Colonic mucosa (tissue), 4 donors: ENCODE data around the gene BEND5. TPM values are rescaled to one million over a fixed set of nuclear protein-coding genes. Genes with fewer than 3 reads are reported as not detected.

ENCODE experiments used
- DNase-seq: peaks from one replicate; pipeline ENCODE4 v3.0.0-alpha.2; 2020
- H3K27ac ChIP-seq: fragments of 200-600 bp; one replicate; pipeline ENCODE4 v1.8.0; 2021
- H3K27me3 ChIP-seq: fragments of 200-600 bp; one replicate; pipeline ENCODE4 v1.8.0; 2021
- H3K36me3 ChIP-seq: fragments of 200-600 bp; one replicate; pipeline ENCODE4 v1.8.0; 2021
- H3K4me1 ChIP-seq: fragments of 200-600 bp; one replicate; pipeline ENCODE4 v1.8.0; 2021; ENCODE audit warnings: mild to moderate bottlenecking
- H3K4me3 ChIP-seq: fragments of 200-600 bp; one replicate; pipeline ENCODE4 v1.8.0; 2021
- H3K9ac ChIP-seq, 2 donors: one replicate each; pipeline ENCODE4 v1.7.0; 2013; ENCODE audit warnings: control low read depth in 2 of 2, low read depth in 2 of 2, low read length in 2 of 2
- H3K9me3 ChIP-seq: fragments of 200-600 bp; one replicate; pipeline ENCODE4 v1.8.0; 2021
- CTCF ChIP-seq: fragments of 200-600 bp; IDR thresholded peaks from one replicate; pipeline ENCODE4 v1.8.0; 2022; ENCODE audit warnings: antibody characterized with exemption, mild to moderate bottlenecking
- intact Hi-C: fragments of 100-400 bp; cut with DNase I; formaldehyde crosslinking; loops from one replicate; pipeline ENCODE4 v1.14.1; 2022
- total RNA-seq, 2 donors: library from RNA; stranded (reverse); fragmentation: NEBNext Ultra II Directional in 1 of 2; extraction: Animal tissue kit (Norgen Biotek cat#: 25700) in 1 of 2; gene quantifications; one replicate each; pipeline ENCODE4 v1.2.1, GENCODE V29; 2021
- donor health status: healthy.
- donor health status: DM: no; HTN: no; CAD: no.
- donor health status: DM: no; HTN: no; CAD: no.

Gene BEND5
- total RNA-seq, 2 donors from 2014 or later, result 0.57 to 4.9 TPM

GRCh38 chr1:48792961-48793360 lies 16.3 kb upstream of the BEND5 start:
- no peaks in the 10 kb centered on the region for H3K27me3 ChIP-seq
- no peaks in the 10 kb centered on the region for H3K36me3 ChIP-seq
- TF ChIP-seq CTCF, result no peak
- no peaks in the 10 kb centered on the region for H3K9me3 ChIP-seq
- H3K9ac ChIP-seq, result no peak overlapping the region
- H3K4me1 ChIP-seq, result no peaks in the 10 kb centered on the region
- no peak for DNase-seq
- no peak overlapping the region for H3K4me3 ChIP-seq
- H3K27ac ChIP-seq, result no peak overlapping the region
- intact Hi-C loops, result no loop called here

GRCh38 chr1:48790397-48790796 lies 13.7 kb upstream of the BEND5 start:
- Histone ChIP-seq H3K9me3 (no peaks in the 10 kb centered on the region), H3K27me3 (no peaks in the 10 kb centered on the region), H3K4me3 (no peak overlapping the region), H3K9ac (no peak overlapping the region), H3K4me1 (no peaks in the 10 kb centered on the region), H3K27ac (no peak overlapping the region), H3K36me3 (no peaks in the 10 kb centered on the region)
- intact Hi-C loops, result no loop called here
- no peak for TF ChIP-seq CTCF
- DNase-seq, result no peak

GRCh38 chr1:48789903-48790302 lies 13.2 kb upstream of the BEND5 start:
- Histone ChIP-seq H3K27me3 (no peaks in the 10 kb centered on the region), H3K9me3 (no peaks in the 10 kb centered on the region), H3K9ac (no peak overlapping the region), H3K4me1 (no peaks in the 10 kb centered on the region), H3K36me3 (no peaks in the 10 kb centered on the region), H3K27ac (no peak overlapping the region), H3K4me3 (no peak overlapping the region)
- no peak for DNase-seq
- intact Hi-C loops, result no loop called here
- no peak for TF ChIP-seq CTCF

GRCh38 chr1:48785869-48786268 lies 9.2 kb upstream of the BEND5 start:
- intact Hi-C loops, result no loop called here
- Histone ChIP-seq H3K4me1 (no peaks in the 10 kb centered on the region), H3K4me3 (no peak overlapping the region), H3K27me3 (no peaks in the 10 kb centered on the region), H3K9me3 (no peaks in the 10 kb centered on the region), H3K36me3 (no peaks in the 10 kb centered on the region), H3K27ac (no peak overlapping the region), H3K9ac (no peak overlapping the region)
- TF ChIP-seq CTCF, result no peak
- DNase-seq, result no peak

GRCh38 chr1:48784301-48784700 lies 7.6 kb upstream of the BEND5 start:
- Histone ChIP-seq H3K4me3 (no peak overlapping the region), H3K4me1 (no peaks in the 10 kb centered on the region), H3K9ac (no peak overlapping the region), H3K36me3 (no peaks in the 10 kb centered on the region), H3K27ac (no peak overlapping the region), H3K9me3 (no peaks in the 10 kb centered on the region), H3K27me3 (no peaks in the 10 kb centered on the region)
- no peak for TF ChIP-seq CTCF
- intact Hi-C loops, result no loop called here
- DNase-seq, result no peak
